ENCODE data around the gene POU2AF3.
"Not testable (repeated sequence)": the region's sequence is repeated elsewhere in the genome, so short reads cannot be mapped to it uniquely, and the experiment has no call there.

Gene POU2AF3

GRCh38 chr11:111282562-111283075 is 15.7 kb upstream of the POU2AF3 start:
- no peak overlapping the region for H3K27ac ChIP-seq
- H3K27me3 ChIP-seq (ENCODE audit: insufficient read depth, low read depth, severe bottlenecking), result no peaks in the 10 kb centered on the region
- no peaks in the 10 kb centered on the region for H3K9me3 ChIP-seq (ENCODE audit: severe bottlenecking)
- TF ChIP-seq CTCF (IDR thresholded peaks at IDR 0.05; ENCODE audit: low read depth, low read length), result no peak
- no peak for DNase-seq
- no peaks in the 10 kb centered on the region for H3K36me3 ChIP-seq
- no peak overlapping the region for H3K4me3 ChIP-seq (ENCODE audit: low read depth, low read length)

- Histone ChIP-seq H3K27me3 (ENCODE audit: insufficient read depth, low read depth, severe bottlenecking) (no peaks in the 10 kb centered on the region), H3K4me3 (ENCODE audit: low read depth, low read length) (no peak overlapping the region), H3K27ac (no peak overlapping the region), H3K9me3 (ENCODE audit: severe bottlenecking) (no peaks in the 10 kb centered on the region), H3K36me3 (no peaks in the 10 kb centered on the region)
- DNase-seq, result no peak
- TF ChIP-seq CTCF (IDR thresholded peaks at IDR 0.05; ENCODE audit: low read depth, low read length), result no peak
Measured at GRCh38 chr11:111283945-111284481, 14.3 kb upstream of the POU2AF3 start.

- no peak for TF ChIP-seq CTCF (IDR thresholded peaks at IDR 0.05; ENCODE audit: low read depth, low read length)
- DNase-seq, result no peak
- Histone ChIP-seq H3K9me3 (ENCODE audit: severe bottlenecking) (no peaks in the 10 kb centered on the region), H3K36me3 (no peaks in the 10 kb centered on the region), H3K27me3 (ENCODE audit: insufficient read depth, low read depth, severe bottlenecking) (no peaks in the 10 kb centered on the region), H3K27ac (no peak overlapping the region), H3K4me3 (ENCODE audit: low read depth, low read length) (no peak overlapping the region)
Measured at GRCh38 chr11:111285189-111286091, 12.9 kb upstream of the POU2AF3 start.

GRCh38 chr11:111291764-111292163 is 6.6 kb upstream of the POU2AF3 start:
- no peak overlapping the region for H3K27ac ChIP-seq
- no peak for DNase-seq
- no peaks in the 10 kb centered on the region for H3K36me3 ChIP-seq
- no peaks in the 10 kb centered on the region for H3K9me3 ChIP-seq (ENCODE audit: severe bottlenecking)
- no peaks in the 10 kb centered on the region for H3K27me3 ChIP-seq (ENCODE audit: insufficient read depth, low read depth, severe bottlenecking)
- no peak overlapping the region for H3K4me3 ChIP-seq (ENCODE audit: low read depth, low read length)
- TF ChIP-seq CTCF (IDR thresholded peaks at IDR 0.05; ENCODE audit: low read depth, low read length), result no peak

- not testable (repeated sequence) for DNase-seq; H3K4me3 ChIP-seq (ENCODE audit: low read depth, low read length); H3K36me3 ChIP-seq; H3K27ac ChIP-seq; H3K9me3 ChIP-seq (ENCODE audit: severe bottlenecking); H3K27me3 ChIP-seq (ENCODE audit: insufficient read depth, low read depth, severe bottlenecking)
Measured at GRCh38 chr11:111292408-111292807, 5.9 kb upstream of the POU2AF3 start.

- DNase-seq, result no peak
- Histone ChIP-seq H3K27ac (no peak overlapping the region), H3K9me3 (ENCODE audit: severe bottlenecking) (no peaks in the 10 kb centered on the region), H3K36me3 (no peaks in the 10 kb centered on the region), H3K27me3 (ENCODE audit: insufficient read depth, low read depth, severe bottlenecking) (no peaks in the 10 kb centered on the region), H3K4me3 (ENCODE audit: low read depth, low read length) (no peak overlapping the region)
- no peak for TF ChIP-seq CTCF (IDR thresholded peaks at IDR 0.05; ENCODE audit: low read depth, low read length)
Measured at GRCh38 chr11:111296196-111296595, 2.1 kb upstream of the POU2AF3 start.

All from WERI-Rb-1 (cell line).